ENCODE measurements around the gene GDF15.

DNA sequence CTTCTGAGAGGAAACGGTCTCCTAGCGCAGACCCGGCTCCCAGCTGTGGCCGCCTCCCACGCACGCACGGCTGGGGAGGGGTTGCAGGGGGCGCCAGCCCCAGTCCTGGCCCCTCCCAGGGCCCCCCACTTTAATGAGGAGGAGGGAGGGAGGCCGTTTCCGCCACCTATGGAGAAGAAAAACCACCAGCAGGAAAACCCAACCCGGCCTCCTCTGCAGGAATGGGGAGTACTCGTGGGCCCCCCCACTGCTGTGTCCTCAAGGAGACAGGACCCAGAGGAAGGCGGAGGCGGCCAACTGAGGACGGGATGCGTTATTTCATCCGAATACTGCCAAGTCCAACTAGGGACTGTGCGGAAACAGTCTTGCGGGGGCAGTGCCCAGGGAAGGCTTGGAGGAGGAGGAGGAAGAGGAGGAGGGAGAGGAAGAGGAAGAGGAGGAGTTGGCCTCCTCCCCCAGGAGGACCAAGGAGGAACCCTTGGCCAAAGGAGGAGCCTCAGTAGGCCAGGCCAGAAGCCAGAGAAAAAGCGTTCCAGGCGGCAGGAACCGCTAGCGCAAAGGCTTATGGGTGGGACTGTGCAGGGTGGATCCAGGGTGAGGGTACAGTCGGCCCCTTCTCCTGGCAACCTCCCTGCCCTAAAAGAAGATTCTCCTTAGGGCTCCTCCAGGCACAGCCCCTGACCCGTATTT is 29.4 kb downstream of the GDF15 start:
- no peak for TF ChIP-seq POLR2A (IDR thresholded peaks at IDR 0.05)
- TF ChIP-seq, protein P1, sequence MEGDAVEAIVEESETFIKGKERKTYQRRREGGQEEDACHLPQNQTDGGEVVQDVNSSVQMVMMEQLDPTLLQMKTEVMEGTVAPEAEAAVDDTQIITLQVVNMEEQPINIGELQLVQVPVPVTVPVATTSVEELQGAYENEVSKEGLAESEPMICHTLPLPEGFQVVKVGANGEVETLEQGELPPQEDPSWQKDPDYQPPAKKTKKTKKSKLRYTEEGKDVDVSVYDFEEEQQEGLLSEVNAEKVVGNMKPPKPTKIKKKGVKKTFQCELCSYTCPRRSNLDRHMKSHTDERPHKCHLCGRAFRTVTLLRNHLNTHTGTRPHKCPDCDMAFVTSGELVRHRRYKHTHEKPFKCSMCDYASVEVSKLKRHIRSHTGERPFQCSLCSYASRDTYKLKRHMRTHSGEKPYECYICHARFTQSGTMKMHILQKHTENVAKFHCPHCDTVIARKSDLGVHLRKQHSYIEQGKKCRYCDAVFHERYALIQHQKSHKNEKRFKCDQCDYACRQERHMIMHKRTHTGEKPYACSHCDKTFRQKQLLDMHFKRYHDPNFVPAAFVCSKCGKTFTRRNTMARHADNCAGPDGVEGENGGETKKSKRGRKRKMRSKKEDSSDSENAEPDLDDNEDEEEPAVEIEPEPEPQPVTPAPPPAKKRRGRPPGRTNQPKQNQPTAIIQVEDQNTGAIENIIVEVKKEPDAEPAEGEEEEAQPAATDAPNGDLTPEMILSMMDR (IDR thresholded peaks at IDR 0.05 in 4 of 5, conservative IDR thresholded peaks at IDR 0.05 in 1 of 5), result no peak
